HG02763 (cell line): ENCODE data around the gene TBC1D17.
A peak's percentile ranks its signal among the peaks of the same experiment; 100 is the strongest.

Source experiments
- ATAC-seq: cut with Tn5 transposase; IDR thresholded peaks from one replicate; pipeline ENCODE4 v1.9.1; 2021; ENCODE audit warnings: mild to moderate bottlenecking, moderate library complexity; ENCODE audit not compliant: unreplicated experiment

TBC1D17 gene

DNA sequence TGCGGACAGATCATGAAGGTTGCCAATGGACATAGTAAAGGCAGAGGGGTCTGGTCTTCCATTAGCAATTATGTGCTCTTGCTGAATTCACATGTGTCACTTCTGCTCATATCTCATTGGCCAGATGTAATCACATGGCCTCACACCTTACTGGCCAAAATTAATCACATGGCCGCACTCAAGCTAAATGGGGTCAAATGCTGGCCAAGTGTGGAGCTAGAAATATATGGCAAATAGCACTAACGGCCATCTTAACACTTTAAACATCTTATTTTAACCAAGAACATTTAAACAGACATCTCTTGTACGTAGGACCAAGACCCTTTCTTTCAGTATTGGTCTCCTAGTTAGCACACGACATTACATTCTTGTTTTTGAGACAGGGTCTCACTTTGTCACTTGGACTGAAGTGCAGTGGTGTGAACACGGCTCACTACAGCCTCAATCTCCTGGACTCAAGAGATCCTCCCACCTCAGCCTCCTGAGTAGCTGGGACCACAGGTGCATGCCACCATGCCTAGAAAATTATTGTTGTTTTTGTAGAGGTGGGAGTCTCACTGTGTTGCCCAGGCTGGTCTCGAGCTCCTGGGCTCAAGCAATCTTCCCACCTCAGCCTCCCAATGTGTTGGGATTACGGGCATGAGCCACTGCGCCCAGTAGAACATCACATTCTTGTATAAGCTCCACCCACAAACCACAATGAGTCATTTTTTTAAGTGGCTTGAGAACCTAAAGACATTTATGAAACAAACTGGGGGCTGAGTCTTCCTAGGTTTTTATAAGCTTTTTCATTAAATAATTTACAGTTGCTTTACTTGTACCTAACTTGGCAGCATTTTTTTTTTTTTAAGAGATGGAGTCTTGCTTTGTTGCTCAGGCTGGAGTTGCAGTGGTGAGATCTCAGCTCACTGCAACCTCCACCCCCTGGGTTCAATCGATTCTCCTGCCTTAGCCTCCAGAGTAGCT is 29.5 kb upstream of the TBC1D17 start:
- ATAC-seq, result no peak

DNA sequence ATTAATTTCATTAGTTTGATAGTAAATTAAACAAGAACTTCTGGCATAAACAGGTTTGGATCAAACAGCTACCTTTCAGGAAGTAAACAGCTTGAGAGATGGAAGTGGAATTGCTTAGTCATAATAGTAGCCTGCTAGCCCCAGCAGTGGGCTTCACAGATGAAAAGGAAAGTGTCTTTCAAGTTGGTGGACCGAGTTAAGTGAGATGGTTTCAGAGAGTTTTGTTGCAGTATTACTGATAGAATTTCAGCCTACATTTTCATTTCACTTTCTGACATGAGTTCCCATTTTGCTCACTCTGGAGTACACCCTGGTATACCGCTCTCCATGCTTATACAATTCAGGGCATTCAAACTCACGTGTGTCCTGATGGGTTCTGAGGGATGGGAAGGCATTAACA is 28.6 kb upstream of the TBC1D17 start:
- ATAC-seq, result no peak

DNA sequence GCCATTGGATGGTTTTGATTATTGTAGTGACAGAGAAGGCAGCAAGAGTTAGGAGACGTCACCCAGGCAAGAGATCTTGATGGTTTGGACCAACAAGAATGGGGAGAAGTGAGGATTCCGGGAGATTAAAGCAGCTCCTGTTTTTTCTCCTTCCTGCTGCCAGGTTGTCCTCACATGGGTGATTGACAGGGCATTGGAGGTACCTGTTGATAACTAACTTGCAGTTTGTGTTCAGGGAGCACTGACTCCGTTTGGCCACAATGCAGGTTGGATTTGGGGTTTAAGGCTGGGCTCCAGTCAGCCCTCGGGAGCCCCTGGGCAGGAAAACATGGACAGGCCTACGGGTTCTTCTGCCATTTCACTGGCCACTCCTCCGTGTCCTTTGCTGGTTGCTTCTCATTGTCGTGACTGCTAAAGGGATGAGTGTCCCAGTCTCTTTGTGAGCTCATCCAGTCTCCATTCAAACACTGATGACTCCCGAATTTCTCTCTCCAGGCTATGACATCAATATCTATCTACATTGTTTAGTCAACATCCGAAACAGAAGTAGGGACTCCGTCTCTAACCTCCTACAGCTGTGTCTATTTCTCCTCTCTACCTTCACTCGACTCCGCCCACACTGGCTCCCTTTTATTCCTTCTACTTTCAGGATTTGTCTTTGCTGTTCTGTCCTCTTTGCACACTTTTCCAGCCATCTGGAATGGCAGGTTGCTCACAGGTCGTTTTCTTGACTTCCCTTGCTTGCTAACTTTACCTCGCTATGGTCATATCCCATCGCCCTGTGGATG is 27.9 kb upstream of the TBC1D17 start:
- ATAC-seq, result no peak

DNA sequence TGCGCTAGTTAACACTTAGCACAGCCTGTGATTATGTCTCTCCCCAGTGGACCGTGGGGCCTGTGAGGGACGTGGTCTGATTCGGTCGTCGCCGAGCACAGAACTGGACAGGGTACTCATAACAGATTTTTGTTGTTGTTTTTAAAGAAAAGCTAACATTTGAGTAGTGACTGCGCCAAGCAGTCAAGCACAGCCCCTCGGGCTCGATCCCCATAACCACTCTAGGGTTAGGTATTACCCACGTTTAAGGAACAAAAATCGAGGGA is 27.3 kb upstream of the TBC1D17 start:
- no peak for ATAC-seq

DNA sequence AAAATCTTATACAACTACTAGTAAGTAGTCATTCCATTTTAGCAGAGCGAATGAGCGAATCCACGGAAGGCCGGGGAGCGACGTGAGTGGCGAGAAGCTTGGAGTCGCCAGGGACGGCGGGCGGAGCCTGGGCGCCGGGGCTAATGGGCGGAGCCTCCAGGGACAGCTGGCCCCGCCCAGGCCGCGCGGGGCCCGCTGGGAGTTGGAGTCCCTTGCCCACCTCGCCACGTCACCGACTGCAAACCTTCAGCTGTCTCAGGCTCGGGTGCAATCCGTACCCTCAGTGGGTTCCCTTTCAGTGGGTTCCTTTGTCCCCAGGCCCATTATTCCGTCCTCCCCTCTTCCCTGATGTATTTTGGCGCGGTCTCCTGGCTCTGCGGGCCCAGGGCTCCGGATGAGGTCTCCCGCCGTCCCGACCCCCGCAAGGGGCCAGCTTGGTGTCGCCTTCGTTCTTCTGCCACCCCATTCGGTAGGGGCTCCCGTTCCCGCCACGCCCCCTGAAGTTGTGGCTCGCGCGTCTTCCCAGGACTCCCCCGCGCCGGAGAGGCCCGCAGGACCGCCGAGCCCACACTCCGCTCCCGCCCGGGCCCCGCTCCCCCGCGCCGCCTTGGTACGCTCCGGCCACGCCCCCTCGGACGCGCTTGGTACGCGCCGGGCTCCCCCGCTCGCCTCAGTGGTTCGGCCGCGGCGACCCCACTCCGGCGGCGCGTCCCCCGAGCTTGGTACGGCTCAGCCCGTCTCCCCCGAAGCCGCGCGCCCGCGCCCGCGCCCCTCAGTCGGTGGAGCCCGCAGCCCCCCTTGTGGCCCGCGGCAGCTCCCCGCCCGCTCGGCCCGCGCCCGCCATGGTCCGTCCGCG is 26.8 kb upstream of the TBC1D17 start, which contains the start of gene PTOV1:
TSS of gene PTOV1 (plus strand) at position 673 of the 856 bp plus-strand sequence.
- ATAC-seq, result peak; percentile 71

DNA sequence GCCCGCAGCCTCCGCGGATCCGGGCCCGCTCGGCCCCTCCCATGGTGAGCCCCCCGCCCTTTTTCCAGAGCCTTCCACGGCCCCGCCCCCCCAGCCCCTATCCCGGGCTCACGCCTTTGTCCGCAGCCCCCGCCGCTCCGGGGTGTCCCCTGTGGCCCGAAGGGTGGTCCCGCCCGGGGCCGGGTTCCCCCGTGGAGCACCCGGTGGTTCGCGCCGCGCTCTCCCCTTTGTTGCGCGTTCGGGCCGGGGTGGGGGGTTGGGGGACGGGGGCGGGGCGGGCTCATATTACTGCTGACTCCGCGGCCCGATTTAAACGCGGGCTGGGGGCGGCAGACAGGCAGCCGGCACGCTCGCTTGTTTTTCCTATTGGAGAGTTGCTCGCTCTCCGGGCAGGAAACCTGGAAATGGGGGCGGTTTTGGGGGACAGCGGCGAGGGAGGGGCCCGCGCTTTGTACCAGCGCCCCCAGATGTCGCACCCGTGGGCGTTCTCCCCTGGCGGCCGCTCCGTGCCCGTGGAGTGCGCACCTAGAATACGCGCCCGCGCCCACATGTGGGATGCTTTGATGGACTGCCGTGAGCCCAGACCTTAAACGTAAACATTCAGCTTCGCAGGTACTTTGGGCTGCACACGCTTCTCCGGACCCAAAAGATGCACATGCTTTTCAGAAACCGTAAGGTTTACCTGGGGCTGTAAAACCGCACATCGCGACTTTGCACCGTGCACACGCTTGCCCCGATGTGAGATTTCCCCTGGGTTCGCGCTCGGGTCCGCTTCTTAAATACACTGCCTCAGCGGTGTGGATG is 25.8 kb upstream of the TBC1D17 start:
- no peak for ATAC-seq

DNA sequence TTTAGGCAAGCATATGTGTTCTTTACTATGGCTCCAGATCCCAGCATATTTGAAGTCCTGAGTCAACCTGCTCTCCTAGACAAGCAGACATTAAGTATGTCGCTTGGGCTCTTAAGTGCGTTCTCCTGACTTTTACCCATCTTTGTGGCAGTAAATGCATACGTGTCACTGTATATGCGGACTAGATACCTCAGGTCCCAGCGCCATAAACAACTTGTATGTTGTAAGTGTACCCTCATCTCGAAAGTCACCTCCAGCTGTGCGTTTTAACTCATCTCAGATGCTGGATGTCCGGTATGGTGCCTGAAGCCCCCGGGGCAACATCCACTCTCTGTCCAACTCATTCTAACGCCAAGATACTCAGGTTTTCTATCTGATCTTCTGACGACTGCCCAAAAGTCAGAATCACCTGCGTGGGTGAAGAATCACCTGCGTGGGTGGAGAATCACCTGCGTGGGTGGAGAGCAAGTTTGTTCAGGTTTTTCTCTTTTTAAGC is 24.8 kb upstream of the TBC1D17 start:
- no peak for ATAC-seq

DNA sequence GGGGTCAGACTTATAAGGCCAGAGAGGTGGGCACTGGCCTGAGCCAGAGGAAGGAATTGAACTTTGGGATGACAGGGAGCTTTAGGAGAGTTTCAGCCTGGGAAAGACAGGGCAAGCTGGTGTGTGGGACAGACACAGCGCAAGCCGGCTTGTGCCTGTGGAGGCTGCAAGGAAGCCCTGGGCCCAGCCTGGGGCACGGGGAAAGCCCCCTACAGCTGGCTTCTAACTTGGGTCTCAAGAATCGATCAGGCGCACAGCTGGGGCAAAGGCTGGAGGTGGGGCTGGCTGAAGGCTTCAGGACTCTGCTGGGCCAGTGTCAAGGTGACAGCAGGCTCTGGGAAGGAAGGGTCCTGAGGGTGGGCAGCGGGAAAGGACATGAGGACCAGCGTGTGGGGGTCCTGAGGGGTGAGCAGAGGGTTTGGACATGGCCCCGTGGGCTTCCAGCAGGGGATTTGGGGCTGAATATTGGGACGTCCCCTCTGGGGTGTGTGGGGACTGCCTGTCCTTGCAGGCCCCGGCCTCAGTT is 23.6 kb upstream of the TBC1D17 start:
- ATAC-seq, result no peak

DNA sequence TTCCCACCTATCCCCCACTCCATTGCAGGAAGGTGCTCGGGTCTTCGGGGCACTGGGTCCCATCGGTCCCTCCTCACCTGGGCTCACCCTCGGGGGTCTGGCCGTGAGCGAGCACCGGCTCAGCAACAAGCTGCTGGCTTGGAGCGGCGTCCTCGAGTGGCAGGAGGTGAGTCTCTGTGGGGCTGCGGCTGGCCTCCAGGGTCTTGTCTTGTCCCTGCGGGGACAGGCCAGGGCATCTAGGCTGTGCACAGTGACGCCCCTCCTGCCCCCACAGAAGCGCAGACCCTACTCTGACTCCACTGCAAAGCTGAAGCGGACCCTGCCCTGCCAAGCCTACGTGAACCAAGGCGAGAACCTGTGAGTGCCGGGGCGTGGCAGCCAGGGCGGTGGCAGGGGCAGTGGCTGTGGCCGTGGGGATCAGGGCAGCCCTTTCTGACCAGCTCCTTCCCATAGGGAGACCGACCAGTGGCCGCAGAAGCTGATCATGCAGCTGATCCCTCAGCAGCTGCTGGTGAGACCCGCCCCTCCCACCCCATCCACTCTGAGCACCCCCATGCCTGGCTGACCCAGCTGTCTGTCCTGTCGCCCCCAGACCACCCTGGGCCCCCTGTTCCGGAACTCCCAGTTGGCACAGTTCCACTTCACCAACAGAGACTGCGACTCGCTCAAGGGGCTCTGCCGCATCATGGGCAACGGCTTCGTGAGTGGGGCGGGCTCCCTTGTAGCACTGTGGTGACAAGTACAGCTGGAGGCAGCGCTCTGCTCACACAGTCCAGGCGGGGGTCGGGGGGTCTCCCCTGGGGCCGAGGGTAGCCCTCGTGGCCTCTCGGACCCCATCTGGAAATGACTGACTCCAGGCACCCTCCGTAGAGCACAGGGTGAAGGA is 22.9 kb upstream of the TBC1D17 start:
- no peak for ATAC-seq

DNA sequence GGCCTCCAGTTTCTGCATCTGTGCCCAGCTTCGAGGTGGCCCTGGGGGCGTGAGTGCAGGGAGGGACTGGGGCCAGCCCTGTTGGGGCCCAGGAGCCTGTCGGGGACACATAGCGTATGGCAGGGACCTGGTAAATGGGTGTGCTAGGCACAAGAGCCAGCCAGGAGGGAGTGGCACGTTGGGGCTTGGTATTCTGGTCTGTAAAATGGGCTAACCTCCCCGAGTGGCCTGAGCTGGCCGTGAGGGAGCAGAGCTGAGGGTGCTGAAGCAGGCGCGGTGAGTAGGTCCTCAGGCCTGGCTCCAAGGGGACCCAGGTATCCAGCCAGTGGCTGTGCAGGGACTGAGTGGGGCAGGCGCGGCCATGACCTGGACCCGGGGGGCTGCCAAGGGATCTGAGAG is 22.2 kb upstream of the TBC1D17 start:
- ATAC-seq, result no peak

DNA sequence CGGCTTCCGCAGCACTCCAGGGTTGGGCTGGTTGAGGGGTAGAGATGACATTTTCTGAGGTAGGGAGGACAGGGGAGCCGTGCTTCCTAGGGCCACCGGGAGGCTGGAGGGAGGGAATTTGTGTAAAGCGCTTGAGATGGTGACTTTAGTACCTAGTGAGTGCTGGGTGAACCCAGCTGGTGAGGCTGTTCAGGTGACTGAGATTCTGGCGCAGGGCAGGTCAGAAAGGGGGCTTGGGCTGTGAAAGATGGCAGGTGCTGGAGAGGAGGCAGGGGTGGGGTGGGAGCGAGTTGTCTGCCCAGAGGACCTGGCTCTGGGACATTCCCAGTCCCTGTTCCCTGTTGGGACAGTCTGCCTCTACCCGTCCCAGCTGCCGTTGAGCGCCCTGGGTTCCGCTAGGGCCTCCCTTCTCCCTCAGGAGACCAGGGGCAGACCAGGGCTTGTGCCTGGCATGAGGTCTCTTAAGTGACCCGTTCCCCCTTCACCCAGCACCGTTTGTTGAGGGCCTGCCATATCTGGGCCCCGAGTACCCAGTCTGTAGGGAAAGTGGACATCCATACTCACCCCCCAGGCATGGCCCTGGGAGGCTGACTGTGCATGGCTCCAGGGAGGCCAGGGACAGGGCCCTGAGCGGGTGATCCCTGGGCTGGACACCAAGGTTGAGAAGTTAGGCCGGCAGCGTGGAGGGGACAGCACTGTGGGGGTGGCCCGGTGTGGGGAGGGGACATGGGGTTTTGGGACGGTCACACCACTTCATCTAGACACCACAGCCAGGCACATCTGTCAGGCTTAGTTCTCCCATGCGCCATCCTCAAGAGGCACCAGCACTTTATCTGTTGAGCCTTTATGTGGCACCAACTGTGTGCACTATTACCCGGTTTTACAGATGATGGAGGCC is 21.6 kb upstream of the TBC1D17 start:
- ATAC-seq, result no peak

DNA sequence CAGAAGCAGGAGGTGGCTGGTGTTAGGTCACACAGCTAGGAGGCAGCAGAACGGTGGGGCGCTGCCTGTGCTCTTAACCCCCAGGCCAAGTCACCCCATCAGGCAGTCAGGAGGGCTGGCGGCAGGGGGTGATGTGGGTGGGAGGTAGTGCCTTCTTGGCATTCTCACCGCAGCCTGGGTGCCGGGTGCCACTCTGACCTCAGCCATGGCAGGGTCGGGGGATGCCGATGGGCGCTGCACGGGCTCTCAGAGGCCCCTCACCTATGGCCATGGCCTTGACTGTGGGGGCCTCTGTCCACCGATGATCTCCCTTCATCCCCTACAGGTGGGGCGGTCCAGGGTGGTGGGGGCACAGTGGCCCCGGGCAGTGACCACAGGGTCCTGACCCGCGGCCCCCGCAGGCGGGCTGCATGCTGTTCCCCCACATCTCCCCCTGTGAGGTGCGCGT is 20.9 kb upstream of the TBC1D17 start:
- ATAC-seq, result no peak

DNA sequence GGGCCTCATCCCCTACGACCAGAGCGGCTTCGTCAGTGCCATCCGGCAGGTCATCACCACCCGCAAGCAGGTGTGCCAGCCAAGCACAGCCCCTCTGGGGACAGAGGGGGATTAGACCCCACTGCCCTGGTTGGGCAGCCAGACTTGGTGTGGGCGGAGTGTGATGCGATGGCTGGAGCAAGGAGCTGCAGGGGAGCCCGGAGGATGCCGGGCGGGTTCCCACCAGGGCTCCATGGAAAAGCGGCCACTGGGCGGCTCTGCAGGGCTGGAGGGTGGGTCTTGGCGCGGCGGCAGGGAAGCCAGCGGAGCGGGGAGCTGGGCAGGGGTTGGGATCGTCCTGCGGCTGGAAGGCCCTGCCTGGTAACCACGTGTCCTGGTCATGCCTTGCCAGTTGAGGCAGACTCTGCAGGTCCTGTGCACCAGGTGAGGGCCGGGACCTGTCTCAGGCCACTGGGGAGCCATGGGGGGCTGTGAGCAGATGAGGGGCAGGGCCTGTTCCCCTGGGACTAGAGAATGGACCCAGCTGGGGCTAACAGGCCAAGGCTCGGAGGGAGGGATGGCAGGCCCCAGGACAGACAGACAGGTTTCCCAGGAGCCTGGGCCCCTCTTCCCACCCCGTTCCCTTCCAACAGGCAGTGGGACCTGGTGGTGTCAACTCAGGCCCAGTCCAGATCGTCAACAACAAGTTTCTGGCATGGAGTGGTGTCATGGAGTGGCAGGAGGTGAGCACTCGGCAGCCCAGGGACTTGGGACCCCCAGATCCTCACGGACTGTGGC is 20.3 kb upstream of the TBC1D17 start:
- no peak for ATAC-seq

DNA sequence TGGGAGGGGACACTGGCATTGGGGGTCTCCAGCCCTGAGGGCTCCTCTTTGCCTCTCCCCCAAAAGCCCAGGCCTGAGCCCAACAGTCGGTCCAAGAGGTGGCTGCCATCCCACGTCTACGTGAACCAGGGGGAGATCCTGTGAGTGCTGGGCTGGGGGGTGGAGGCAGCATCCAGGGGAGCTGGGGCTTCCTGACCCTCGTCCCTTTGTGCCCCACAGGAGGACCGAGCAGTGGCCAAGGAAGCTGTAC is 19.7 kb upstream of the TBC1D17 start:
- ATAC-seq, result no peak

DNA sequence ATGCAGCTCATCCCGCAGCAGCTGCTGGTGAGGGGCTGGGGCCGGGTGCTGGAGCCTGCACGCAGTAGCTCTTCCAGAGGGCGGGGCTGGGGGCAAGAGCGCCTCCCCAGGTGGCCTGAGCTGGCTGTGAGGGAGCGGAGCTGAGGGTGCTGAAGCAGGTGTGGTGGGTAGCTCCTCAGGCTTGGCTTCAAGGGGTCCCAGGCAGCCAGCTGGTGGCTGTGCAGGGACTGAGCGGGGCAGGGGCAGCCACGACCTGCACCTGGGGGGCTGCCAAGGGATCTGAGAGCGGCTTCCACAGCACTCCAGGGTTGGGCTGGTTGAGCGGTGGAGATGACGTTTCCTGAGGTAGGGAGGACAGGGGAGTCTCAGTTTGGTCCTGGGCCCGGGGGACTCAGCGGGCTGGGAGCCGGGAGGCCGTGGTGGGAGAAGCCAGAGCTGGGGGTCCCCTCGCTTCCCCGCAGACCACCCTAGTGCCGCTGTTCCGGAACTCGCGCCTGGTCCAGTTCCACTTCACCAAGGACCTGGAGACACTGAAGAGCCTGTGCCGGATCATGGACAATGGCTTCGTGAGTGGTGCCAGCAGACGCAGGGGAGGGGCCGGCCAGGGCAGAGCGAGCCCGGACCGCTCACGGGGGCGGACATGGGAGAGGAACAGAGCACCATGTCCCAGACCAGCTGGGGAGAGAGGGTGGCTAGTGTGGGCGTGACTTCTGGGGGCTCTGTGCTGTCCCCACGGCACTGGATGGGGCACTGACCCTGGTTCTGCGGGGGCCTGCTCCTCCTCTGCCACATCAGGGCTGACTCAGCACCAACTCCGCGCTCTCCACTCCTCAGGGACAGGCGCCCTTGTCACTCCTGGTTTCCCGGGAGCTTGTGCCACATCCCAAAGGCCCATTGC is 19.2 kb upstream of the TBC1D17 start:
- no peak for ATAC-seq

DNA sequence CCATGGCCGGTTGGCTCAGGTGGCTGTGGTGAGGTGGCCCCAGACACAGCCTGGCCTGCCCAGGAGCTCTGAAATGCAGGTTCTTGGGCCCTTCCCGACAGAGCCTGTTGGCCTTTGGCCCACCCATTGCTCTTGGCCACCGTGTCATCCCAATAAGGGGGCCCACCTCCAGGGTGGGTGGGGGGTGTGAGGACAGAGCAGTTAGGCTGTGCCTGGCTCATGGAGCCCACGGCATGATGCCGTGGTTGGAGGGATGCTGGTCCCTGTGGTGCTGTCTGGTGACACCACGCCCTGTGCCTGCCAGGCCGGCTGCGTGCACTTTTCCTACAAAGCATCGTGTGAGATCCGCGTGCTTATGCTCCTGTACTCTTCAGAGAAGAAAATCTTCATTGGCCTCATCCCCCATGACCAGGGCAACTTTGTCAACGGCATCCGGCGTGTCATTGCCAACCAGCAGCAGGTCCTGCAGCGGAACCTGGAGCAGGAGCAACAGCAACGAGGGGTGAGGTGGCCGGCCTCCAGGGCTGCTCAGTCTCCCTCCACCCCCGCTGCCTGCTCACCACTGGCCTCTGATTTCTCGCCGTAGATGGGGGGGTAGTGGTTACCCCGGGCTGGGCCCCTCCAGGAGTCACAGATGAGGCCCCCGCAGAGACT is 17.7 kb upstream of the TBC1D17 start:
- ATAC-seq, result no peak
